Fibroblast of upper back skin (primary cell): ENCODE results near the gene GUCA1C.

Experiments used
- DNase-seq: peaks from one replicate; pipeline ENCODE4 v3.0.0-alpha.2; 2013

Gene GUCA1C

DNA sequence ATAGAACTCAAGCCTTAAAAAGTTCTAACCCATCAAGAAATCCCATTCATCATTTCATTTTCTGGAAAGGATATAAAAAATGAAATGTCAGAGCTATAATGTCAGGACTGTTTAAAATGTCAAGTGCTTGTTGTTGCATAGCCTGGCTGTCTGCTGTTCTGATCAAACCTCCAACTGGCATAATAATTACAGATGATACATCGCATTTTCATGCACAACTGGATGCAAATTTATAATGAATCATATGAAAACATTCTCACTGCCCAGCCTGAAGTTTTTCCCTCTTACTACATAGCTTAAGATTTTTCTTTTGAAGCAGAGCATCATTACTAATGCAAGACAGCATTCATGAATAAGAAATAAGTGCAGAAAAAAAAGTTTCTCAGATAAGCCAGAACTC, 46.5 kb downstream of the GUCA1C start:
- DNase-seq = peak; percentile 1

DNA sequence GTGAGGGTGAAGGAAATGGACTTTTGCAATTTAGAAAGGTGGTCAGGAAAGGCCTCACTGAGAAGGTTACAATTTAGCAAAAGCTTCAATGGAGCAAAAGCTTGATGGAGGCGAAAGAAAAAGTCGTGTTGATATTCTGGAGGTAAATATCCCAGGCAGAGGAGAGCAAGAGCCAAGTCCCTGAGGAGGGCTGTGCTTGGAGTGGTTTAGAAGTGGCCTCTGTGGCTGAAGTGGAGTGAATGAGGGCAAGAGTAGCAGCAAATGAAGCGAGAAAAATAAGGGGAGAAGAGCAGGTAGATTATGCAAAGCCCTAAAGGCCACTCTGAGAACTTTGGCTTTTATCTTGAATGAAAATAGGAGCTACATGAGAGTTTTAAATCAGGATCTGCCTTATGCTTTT, 54.1 kb downstream of the GUCA1C start:
- DNase-seq = no peak

DNA sequence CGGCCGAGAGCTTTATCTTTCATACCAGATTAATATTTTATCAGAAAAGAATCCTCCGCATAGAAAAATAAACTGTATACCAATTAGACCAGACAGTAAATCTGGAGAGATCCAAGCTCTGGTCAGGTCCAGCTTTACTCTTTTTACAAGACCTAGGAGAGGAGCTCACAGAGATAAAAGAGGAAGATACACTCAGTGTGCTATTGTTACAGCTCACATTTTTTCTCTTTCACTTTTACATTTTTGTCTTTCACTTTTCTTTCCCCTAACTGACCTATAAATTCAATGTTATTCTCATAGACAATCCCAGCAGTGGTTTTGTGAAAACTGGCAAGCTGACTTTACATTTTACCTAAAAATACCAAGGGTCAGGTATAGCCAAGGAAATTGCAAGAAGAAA, 55.8 kb downstream of the GUCA1C start:
- DNase-seq = no peak

GRCh38 chr3:108894981-108895380, 58.7 kb downstream of the GUCA1C start:
- no peak for DNase-seq

GRCh38 chr3:108891833-108892232, 61.8 kb downstream of the GUCA1C start:
- no peak for DNase-seq

GRCh38 chr3:108887777-108888176, 65.9 kb downstream of the GUCA1C start:
- DNase-seq = no peak

GRCh38 chr3:108887121-108887520, 66.6 kb downstream of the GUCA1C start:
- no peak for DNase-seq

DNA sequence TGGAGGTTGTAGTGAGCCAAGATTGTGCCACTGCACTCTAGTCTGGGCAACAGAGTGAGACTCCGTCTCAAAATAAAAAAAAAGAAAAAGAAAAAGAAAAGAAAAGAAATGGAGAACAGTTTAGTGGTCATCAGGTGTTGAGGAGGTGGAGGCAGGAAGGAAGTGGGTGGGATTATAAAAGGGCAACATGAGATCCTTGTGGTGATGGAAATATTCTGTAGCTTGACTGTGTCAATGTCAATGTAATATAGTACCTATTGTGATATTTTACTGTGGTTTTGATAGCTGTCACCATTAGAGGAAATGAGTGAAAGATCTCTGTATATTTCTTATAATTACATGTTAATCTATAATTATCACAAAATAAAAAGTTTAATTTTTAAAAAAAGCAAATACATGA, 70.3 kb downstream of the GUCA1C start:
- DNase-seq = no peak

- DNase-seq = no peak
Observed at GRCh38 chr3:108882762-108883161, 70.9 kb downstream of the GUCA1C start.

- no peak for DNase-seq
Observed at GRCh38 chr3:108879915-108880314, 73.8 kb downstream of the GUCA1C start.

DNA sequence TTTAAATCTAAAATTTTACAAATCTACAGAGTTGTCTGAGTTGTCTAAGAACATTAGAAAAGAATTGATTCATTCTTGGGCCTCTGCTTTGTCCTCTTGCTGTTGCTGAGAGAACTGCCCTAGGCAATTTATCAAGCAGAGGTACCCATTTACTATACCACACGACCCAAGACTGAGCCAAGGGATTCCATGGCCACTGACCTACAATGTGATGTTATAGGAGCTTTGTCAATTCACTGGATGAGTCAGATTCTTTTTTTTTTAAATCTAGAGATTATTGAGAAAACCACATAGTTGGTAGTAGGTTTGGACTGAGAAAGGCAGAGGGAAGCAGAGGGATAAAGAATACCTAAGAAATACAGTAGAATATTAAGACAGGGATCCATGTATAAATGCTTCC, 75.8 kb downstream of the GUCA1C start:
- DNase-seq = no peak

DNA sequence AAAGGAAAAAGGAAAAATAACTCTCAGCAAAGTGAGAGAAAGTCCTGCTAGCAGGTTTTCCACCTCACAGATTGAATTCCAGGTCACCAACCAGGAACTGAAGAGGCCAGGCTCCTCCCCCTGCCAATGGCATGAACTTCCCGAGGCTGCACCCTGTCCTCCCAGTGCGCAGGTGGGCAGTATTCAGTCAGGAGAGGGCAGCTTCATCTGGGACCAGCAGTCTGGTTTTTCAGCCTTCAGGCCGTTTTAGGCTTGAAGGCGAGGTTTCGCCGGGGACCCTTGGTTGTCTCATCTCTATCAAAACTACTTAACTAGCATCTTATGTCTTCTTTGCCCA, 89.9 kb downstream of the GUCA1C start:
- DNase-seq = no peak

DNA sequence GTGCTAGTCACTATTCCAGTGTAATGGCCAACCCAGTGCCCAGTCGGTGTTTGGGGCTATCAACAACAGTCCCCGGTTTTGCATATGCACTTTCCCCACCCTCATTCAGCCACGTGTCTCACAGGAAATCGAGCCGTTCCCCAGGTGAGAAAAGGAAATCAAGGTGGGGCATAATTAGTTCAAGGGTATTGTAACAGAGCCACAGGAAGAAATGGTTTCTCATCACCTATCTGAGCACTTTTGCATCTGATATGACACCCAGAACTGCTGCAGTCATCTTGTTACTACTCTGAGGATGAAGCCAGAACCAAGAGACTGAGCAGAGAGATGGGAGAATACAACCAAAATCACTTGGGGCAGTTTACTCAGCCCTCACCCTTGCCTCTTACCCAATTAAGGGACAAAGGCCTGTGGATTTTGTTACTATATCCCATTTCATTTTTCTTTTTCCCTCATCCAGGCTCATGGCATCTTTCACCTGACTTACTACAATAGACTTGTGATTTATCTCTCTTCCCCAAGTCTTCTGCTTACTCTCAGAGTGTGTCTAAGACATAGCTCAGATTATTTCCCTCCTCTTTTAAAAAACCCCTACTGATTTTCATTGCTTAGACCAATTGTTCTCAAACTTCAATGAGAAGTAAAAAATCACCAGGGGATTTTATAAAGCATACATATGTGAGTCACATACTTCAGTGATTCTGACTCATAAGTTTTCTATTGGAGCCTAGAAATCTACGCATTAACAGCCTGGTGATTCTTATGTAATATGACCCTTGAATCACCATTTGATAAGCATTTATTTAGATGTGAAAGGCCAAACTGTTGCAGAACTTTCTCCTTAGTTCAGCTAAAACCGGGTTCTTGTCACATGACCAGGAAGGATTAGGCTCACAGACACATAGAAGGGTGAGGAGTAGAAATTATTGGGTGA, 90.5 kb downstream of the GUCA1C start:
- DNase-seq = peak; percentile 59

DNA sequence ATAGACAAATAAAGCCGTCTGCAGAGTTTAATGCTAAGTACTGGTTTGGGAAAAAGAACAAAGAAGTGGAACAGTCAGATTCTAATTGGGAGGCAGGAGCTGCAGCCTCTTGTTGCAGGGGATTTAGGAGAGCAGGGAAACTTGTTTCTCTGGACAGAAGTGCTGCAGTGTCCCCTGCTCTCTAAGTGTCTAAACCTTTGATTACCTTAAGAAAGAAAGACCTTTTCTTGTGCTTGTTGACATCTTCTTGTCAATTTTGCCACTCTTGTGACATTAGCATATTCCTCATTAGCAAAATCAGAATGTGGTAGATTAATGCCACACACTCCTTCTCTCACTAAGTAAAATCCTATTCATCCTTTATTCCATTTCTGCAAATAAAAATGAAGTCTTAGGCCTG, 92.3 kb downstream of the GUCA1C start:
- DNase-seq = no peak
